A549 (cell line): Measurements from ENCODE around the gene SLC16A3. TPM values are rescaled to one million over a fixed set of nuclear protein-coding genes. Genes with fewer than 3 reads are reported as not detected.

Experiments
- ATAC-seq, 2 experiments: fragments of 200-7000 bp in 1 of 2; fragments of >200 bp in 1 of 2; cut with Nextera tagmentation in 1 of 2; cut with Tn5 transposase in 1 of 2; 3 replicates each; pipeline versions ENCODE4 v1.8.0 to v1.9.1; 2018 to 2020; ENCODE audit warnings: mild to moderate bottlenecking in 1 of 2, moderate library complexity in 1 of 2
- CTCF ChIA-PET: fragments of 300-600 bp; sonication (Branson Sonifier 250); formaldehyde crosslinking; extraction: SDS; loops from one replicate; lab custom pipeline; 2021; ENCODE audit warnings: antibody characterized with exemption, inconsistent platforms; lab: Yijun Ruan, JAX
- POLR2A ChIA-PET: fragments of 350-600 bp; formaldehyde crosslinking; extraction: SDS; loops from one replicate; lab custom pipeline; 2021; ENCODE audit warnings: antibody characterized with exemption, inconsistent platforms; lab: Yijun Ruan, JAX
- DNase-seq, 2 experiments: peaks; one replicate each; pipeline versions ENCODE4 v3.0.0 to v3.0.0-alpha.2; 2011 to 2016; ENCODE audit warnings: low read depth in 1 of 2, low spot score in 1 of 2
- FAIRE-seq: peaks from 2 replicates; lab custom pipeline; 2011; peaks lifted over from hg19 to GRCh38; lab: Jason Lieb, UNC
- H3K27ac ChIP-seq, 2 experiments: fragments of >200 bp; sonication (Bioruptor Twin); formaldehyde crosslinking; 3 replicates each; pipeline ENCODE4 v1.5.1; 2016 to 2017
- H3K4me1 ChIP-seq: fragments of >200 bp; sonication (Bioruptor Twin); formaldehyde crosslinking; 3 replicates; pipeline ENCODE4 v1.6.1; 2016
- H3K4me2 ChIP-seq: fragments of >200 bp; sonication (Bioruptor Twin); formaldehyde crosslinking; 3 replicates; pipeline ENCODE4 v1.6.1; 2016
- H3K4me3 ChIP-seq: fragments of >200 bp; sonication (Bioruptor Twin); formaldehyde crosslinking; 3 replicates; pipeline ENCODE4 v1.5.1; 2016
- H3K9me3 ChIP-seq: fragments of >200 bp; sonication (Bioruptor Twin); formaldehyde crosslinking; 3 replicates; pipeline ENCODE4 v1.6.1; 2016
- EHMT2 ChIP-seq: fragments of 200-600 bp; sonication (generic); IDR thresholded peaks from 2 replicates; pipeline ENCODE4 v1.6.1; 2016; ENCODE audit warnings: antibody characterized with exemption, low read depth, mild to moderate bottlenecking, moderate library complexity
- FOXS1 ChIP-seq: fragments of 250-450 bp; sonication (Bioruptor Pico); IDR thresholded peaks from 2 replicates; pipeline ENCODE4 v1.5.0; 2020; ENCODE audit warnings: mild to moderate bottlenecking, moderate library complexity
- HEYL ChIP-seq: fragments of 250-450 bp; sonication (Bioruptor Pico); IDR thresholded peaks from 2 replicates; pipeline ENCODE4 v1.8.0; 2021; ENCODE audit warnings: mild to moderate bottlenecking, moderate library complexity
- HOXA7 ChIP-seq: fragments of 250-450 bp; sonication (Bioruptor Pico); IDR thresholded peaks from 2 replicates; pipeline ENCODE4 v1.5.0; 2020; ENCODE audit warnings: mild to moderate bottlenecking, moderate library complexity
- HOXB13 ChIP-seq: fragments of 250-450 bp; sonication (Bioruptor Pico); IDR thresholded peaks from 2 replicates; pipeline ENCODE4 v1.5.0; 2020; ENCODE audit warnings: low read depth, mild to moderate bottlenecking, moderate library complexity
- KDM5A ChIP-seq: fragments of 200-600 bp; sonication (generic); IDR thresholded peaks from 2 replicates; pipeline ENCODE4 v1.6.1; 2016; ENCODE audit warnings: antibody characterized with exemption, mild to moderate bottlenecking
- MYC ChIP-seq: IDR thresholded peaks from 2 replicates; pipeline ENCODE4 v1.6.1; 2012; ENCODE audit warnings: mild to moderate bottlenecking, inconsistent platforms, low read length, improper control_type of control experiment, borderline replicate concordance
- NFE2L2 ChIP-seq: fragments of 150-350 bp; conservative IDR thresholded peaks from 2 replicates; pipeline ENCODE4 v1.6.1; 2014; ENCODE audit warnings: low read length
- NR3C1 ChIP-seq: fragments of >200 bp; sonication (Bioruptor Twin); formaldehyde crosslinking; IDR thresholded peaks from 3 replicates; pipeline ENCODE4 v1.6.1; 2017
- PHF8 ChIP-seq: fragments of 200-600 bp; sonication (generic); IDR thresholded peaks from 2 replicates; pipeline ENCODE4 v1.6.1; 2016; ENCODE audit warnings: low read depth, mild to moderate bottlenecking, antibody characterized with exemption, moderate library complexity, borderline replicate concordance
- RAD21 ChIP-seq, 2 experiments: fragments of >200 bp in 1 of 2; sonication (Bioruptor Twin) in 1 of 2; formaldehyde crosslinking in 1 of 2; IDR thresholded peaks in 1 of 2; conservative IDR thresholded peaks in 1 of 2; 2 replicates in 1 of 2; 3 replicates in 1 of 2; pipeline ENCODE4 v1.6.1; 2012 to 2018; ENCODE audit warnings: inconsistent platforms in 1 of 2
- SMC3 ChIP-seq: fragments of >200 bp; sonication (Bioruptor Twin); formaldehyde crosslinking; IDR thresholded peaks from 3 replicates; pipeline ENCODE4 v1.6.1; 2018; ENCODE audit warnings: inconsistent platforms
- TFCP2L1 ChIP-seq: fragments of 250-450 bp; sonication (Bioruptor Pico); IDR thresholded peaks from 2 replicates; pipeline ENCODE4 v1.5.0; 2021; ENCODE audit warnings: mild to moderate bottlenecking
- ZC3H11A ChIP-seq: fragments of 450-650 bp; IDR thresholded peaks from 2 replicates; pipeline ENCODE4 v1.6.1; 2014; ENCODE audit warnings: antibody characterized with exemption, mild to moderate bottlenecking
- ZNF302 ChIP-seq: fragments of 250-450 bp; sonication (Bioruptor Pico); IDR thresholded peaks from 2 replicates; pipeline ENCODE4 v1.9.0; 2021; ENCODE audit warnings: inconsistent platforms, mild to moderate bottlenecking, moderate library complexity
- ZSCAN20 ChIP-seq: fragments of 250-450 bp; sonication (Bioruptor Pico); IDR thresholded peaks from 2 replicates; pipeline ENCODE4 v1.8.0; 2022; ENCODE audit warnings: mild to moderate bottlenecking, moderate library complexity
- WGBS: methylation state at CpG from one replicate; pipeline ENCODE4 v1.1.6; 2017; ENCODE audit errors: missing lambda C conversion rate; 5-methylcytosine and 5-hydroxymethylcytosine counted together
- polyA plus RNA-seq, 4 experiments: library from polyadenylated mRNA; depleted of rRNA in 3 of 4; stranded (reverse); fragments of >200 nt; fragmentation: RNase III in 1 of 4; extraction: RNeasy Plus Mini Kit Qiagen cat#74134 plus additional on column Dnase treatment in 1 of 4; gene quantifications; 2 replicates in 3 of 4; 3 replicates in 1 of 4; pipeline ENCODE4 v1.2.3, GENCODE V29; 2011 to 2017
- TF ChIP-seq, protein P1 (sequence below): IDR thresholded peaks from 2 replicates; pipeline ENCODE4 v1.6.1; 2012
- TF ChIP-seq, protein P2 (sequence below): fragments of 250-450 bp; sonication (Bioruptor Pico); IDR thresholded peaks from 2 replicates; pipeline ENCODE4 v1.5.0; 2020; ENCODE audit warnings: low read depth, mild to moderate bottlenecking, moderate library complexity
- TF ChIP-seq, protein P3 (sequence below): IDR thresholded peaks from 2 replicates; pipeline ENCODE4 v1.6.1; 2012
- TF ChIP-seq, protein P4 (sequence below): fragments of >200 bp; sonication (Bioruptor Twin); formaldehyde crosslinking; IDR thresholded peaks from 3 replicates; pipeline ENCODE4 v1.5.1; 2016
- TF ChIP-seq, protein P5 (sequence below): fragments of 150-350 bp; IDR thresholded peaks from 2 replicates; pipeline ENCODE4 v1.6.1; 2014; ENCODE audit warnings: low read depth, mild to moderate bottlenecking, low read length

Gene SLC16A3
- polyA plus RNA-seq, 2 of the 4 experiments (the other 2 are of a cell fraction), result 28.6 to 90.9 TPM

DNA sequence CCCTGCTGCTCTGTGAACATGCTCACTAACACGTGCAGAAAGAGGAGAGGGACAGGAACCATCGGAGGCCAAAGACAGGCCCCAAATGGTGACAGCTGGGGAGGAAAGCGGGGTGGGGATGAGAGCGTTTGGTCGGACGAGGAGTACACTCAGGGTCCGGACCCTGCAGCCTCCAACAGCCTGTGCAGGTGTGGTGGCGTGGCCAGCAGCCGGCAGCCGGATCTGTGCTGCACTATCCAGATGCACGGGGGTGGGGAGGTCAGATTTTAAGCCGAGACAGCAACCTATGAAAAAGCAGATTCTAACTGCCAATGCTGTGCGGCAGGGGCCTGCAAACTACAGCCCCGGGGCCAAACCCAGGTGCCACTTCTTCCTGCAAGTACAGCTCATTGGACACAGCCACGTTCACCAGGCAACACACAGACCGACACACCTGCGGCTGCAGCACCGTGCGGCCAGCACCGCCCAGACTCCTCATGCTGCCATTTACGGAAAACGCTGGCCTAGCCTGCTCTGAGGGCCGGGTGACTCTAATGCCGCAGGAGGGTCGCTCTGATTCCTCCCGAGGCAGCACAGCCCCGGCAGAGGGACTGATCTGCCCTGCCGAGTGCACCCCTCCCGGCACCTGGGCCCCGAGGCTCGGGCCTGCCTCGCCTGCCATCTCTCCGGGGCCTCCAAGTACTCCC, 21.2 kb downstream of the SLC16A3 start:
- WGBS, result 92% methylated on average over 33 of the region's 33 CpGs
- H3K4me1 ChIP-seq, result peaks cover 41% of the 10 kb centered on the region
- CTCF ChIA-PET, result interaction anchor here (0.7 to 4.3 kb wide), 10 partner anchors 8 to 165 kb away, joined by 3 to 25 read pairs (median 4); no protein-coding TSS in a partner anchor
- POLR2A ChIA-PET, result no interaction called here
- DNase-seq (no peak), FAIRE-seq (no peak), ATAC-seq (no peak)
- TF ChIP-seq EHMT2, result no peak
- 0 out of 2 replicates have a peak, but pooled peaks have one; percentile 25 for TF ChIP-seq TFCP2L1 (CRISPR knock-in tag)
- H3K4me2 ChIP-seq, result no peak overlapping the region
- no peak overlapping the region for H3K27ac ChIP-seq
- no peak overlapping the region for H3K4me3 ChIP-seq
- no peaks in the 10 kb centered on the region for H3K9me3 ChIP-seq

DNA sequence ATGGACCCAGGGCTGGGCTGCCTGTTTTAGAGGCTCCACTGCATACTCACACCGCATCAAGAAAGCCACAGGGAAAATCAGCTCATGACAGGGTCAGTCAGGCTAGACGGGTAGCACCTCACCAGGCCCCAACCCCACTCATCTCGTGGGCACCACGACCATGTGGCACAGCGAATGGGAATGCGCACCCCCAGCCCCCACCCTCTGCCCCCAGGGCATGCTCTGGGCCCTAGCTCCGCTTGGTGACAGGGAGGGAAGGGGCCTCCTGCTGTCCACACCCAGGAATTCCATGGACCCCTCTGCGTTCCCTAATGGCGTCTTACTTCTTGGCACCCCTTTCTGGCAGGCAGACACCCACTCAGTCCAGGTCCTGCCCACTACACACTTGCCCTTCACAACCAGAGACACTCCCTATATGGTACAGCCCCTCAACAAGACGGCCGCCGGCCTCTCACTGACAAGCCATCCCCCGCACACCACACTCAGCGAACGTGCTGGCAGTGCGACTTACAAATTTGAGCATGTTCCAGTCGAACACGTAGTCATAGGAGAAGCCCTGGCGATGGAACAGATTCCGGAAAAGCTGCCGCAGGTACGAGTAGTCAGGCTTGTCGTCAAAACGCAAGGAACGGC, 22.1 kb downstream of the SLC16A3 start:
- FAIRE-seq, result no peak
- POLR2A ChIA-PET, result no interaction called here
- TF ChIP-seq, protein P1, sequence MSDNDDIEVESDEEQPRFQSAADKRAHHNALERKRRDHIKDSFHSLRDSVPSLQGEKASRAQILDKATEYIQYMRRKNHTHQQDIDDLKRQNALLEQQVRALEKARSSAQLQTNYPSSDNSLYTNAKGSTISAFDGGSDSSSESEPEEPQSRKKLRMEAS, result no peak
- TF ChIP-seq ZNF302 (CRISPR knock-in tag), result no peak
- TF ChIP-seq SMC3, result no peak
- no peak for TF ChIP-seq HOXA7 (CRISPR knock-in tag)
- TF ChIP-seq RAD21 (conservative IDR thresholded peaks at IDR 0.05 in 1 of 2, IDR thresholded peaks at IDR 0.05 in 1 of 2), result no peak
- TF ChIP-seq NFE2L2, result no peak
- TF ChIP-seq PHF8, result no peak
- 90% methylated on average over 25 of the region's 25 CpGs for WGBS
- Histone ChIP-seq H3K9me3 (no peaks in the 10 kb centered on the region), H3K27ac (no peak overlapping the region), H3K4me1 (peaks cover 35% of the 10 kb centered on the region), H3K4me3 (no peak overlapping the region), H3K4me2 (no peak overlapping the region)
- no peak for ATAC-seq
- CTCF ChIA-PET, result interaction anchor here (0.9 to 4.3 kb wide), 8 partner anchors 9 to 99 kb away, joined by 3 to 25 read pairs (median 6); no protein-coding TSS in a partner anchor
- no peak for DNase-seq

DNA sequence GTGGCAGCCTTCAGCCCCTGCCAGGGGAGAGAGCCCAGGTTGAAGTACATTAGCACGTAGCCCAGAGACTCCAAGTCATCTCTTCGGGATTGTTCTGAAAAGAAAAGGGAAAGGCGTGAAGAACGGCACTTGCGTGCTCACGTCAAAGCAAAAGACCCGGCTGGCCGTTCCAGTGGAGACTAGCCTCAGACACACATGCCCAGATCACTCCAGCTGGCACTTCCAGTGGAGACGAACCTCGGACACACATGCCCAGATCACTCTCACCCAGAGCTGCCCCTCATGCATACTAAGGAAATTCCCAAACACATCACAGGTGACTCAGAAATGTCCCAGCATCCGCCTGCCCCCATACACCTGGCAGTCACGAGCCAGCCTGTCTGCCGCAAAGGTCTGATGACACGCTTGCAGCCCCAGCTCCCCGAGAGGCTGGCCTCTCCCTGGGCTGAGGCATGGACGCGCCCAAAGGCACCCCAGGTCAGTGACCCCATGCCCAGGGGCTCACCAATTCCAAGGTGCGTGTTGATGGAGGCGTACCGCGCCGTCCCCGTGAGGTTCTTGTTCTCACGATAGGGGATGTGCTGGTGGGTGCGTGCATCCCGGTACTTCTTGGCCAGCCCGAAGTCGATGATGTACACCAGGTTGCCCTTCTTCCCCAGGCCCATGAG, 23.8 kb downstream of the SLC16A3 start:
- no peak for ATAC-seq
- H3K9me3 ChIP-seq, result no peaks in the 10 kb centered on the region
- no peak for TF ChIP-seq MYC
- no peak for TF ChIP-seq HOXB13 (CRISPR knock-in tag)
- no peak for TF ChIP-seq HEYL (CRISPR knock-in tag)
- no peak for TF ChIP-seq ZC3H11A
- TF ChIP-seq, all 56 proteins: peak for 0
- FAIRE-seq, result no peak
- Histone ChIP-seq H3K4me3 (no peak overlapping the region), H3K4me1 (peaks cover 22% of the 10 kb centered on the region), H3K4me2 (no peak overlapping the region), H3K27ac (no peak overlapping the region)
- ChIA-PET POLR2A (no interaction called here), CTCF (interaction anchor here (1.0 to 4.3 kb wide), 4 partner anchors 16 to 70 kb away, joined by 3 to 21 read pairs (median 13); no protein-coding TSS in a partner anchor)
- WGBS, result 95% methylated on average over 28 of the region's 28 CpGs
- DNase-seq, result no peak

DNA sequence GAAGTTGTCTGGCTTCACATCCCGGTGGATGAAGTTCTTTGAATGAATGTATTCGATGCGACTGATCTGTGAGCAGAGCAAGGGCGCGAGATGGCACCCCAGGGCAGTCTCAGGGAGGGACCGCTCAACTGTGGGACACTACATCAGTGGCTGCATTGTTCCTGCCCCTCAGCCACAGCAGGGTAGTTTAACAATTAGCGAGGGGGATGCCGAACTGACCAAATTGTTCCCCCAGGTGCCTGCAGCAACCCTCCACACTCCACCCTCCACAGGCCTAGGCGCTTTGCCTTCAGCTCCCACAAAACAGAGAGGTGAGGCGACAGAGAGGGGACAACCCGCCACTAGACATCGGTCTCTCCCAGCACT, 24.3 kb downstream of the SLC16A3 start:
- TF ChIP-seq FOXS1 (CRISPR knock-in tag) (no peak), HOXB13 (CRISPR knock-in tag) (no peak), ZSCAN20 (CRISPR knock-in tag) (no peak), KDM5A (no peak), NR3C1 (no peak)
- TF ChIP-seq, protein P2, sequence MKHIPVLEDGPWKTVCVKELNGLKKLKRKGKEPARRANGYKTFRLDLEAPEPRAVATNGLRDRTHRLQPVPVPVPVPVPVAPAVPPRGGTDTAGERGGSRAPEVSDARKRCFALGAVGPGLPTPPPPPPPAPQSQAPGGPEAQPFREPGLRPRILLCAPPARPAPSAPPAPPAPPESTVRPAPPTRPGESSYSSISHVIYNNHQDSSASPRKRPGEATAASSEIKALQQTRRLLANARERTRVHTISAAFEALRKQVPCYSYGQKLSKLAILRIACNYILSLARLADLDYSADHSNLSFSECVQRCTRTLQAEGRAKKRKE (CRISPR knock-in tag), result no peak
- TF ChIP-seq, protein P3, sequence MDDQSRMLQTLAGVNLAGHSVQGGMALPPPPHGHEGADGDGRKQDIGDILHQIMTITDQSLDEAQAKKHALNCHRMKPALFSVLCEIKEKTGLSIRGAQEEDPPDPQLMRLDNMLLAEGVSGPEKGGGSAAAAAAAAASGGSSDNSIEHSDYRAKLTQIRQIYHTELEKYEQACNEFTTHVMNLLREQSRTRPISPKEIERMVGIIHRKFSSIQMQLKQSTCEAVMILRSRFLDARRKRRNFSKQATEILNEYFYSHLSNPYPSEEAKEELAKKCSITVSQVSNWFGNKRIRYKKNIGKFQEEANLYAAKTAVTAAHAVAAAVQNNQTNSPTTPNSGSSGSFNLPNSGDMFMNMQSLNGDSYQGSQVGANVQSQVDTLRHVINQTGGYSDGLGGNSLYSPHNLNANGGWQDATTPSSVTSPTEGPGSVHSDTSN, result no peak
- TF ChIP-seq, protein P4, sequence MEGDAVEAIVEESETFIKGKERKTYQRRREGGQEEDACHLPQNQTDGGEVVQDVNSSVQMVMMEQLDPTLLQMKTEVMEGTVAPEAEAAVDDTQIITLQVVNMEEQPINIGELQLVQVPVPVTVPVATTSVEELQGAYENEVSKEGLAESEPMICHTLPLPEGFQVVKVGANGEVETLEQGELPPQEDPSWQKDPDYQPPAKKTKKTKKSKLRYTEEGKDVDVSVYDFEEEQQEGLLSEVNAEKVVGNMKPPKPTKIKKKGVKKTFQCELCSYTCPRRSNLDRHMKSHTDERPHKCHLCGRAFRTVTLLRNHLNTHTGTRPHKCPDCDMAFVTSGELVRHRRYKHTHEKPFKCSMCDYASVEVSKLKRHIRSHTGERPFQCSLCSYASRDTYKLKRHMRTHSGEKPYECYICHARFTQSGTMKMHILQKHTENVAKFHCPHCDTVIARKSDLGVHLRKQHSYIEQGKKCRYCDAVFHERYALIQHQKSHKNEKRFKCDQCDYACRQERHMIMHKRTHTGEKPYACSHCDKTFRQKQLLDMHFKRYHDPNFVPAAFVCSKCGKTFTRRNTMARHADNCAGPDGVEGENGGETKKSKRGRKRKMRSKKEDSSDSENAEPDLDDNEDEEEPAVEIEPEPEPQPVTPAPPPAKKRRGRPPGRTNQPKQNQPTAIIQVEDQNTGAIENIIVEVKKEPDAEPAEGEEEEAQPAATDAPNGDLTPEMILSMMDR, result no peak
- TF ChIP-seq, protein P5, sequence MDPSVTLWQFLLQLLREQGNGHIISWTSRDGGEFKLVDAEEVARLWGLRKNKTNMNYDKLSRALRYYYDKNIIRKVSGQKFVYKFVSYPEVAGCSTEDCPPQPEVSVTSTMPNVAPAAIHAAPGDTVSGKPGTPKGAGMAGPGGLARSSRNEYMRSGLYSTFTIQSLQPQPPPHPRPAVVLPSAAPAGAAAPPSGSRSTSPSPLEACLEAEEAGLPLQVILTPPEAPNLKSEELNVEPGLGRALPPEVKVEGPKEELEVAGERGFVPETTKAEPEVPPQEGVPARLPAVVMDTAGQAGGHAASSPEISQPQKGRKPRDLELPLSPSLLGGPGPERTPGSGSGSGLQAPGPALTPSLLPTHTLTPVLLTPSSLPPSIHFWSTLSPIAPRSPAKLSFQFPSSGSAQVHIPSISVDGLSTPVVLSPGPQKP, result no peak
- ChIA-PET CTCF (interaction anchor here (1.0 to 6.9 kb wide), 4 partner anchors 10 to 69 kb away, joined by 3 to 49 read pairs (median 21); no protein-coding TSS in a partner anchor), POLR2A (no interaction called here)
- FAIRE-seq, result no peak
- Histone ChIP-seq H3K4me1 (peaks cover 20% of the 10 kb centered on the region), H3K27ac (no peak overlapping the region), H3K9me3 (no peaks in the 10 kb centered on the region), H3K4me2 (no peak overlapping the region), H3K4me3 (no peak overlapping the region)
- WGBS, result 96% methylated on average over 12 of the region's 12 CpGs
- no peak for DNase-seq
- ATAC-seq, result no peak
